Calu3 (cell line): ENCODE results near the gene ZNF787. TPM values are rescaled to one million over a fixed set of nuclear protein-coding genes. Genes with fewer than 3 reads are reported as not detected.

ENCODE experiments used
- BruUV-seq: library from RNA; stranded (reverse); fragments of 400-500 nt; replicated peaks from 2 replicates; lab custom pipeline; 2021; lab: Mats Ljungman, UMichigan
- CTCF ChIA-PET: fragments of 300-600 bp; sonication (Branson Sonifier 250); formaldehyde crosslinking; loops from one replicate; lab custom pipeline; 2022; ENCODE audit warnings: antibody characterized with exemption; lab: Charles Lee
- DNase-seq: peaks from one replicate; pipeline ENCODE4 v3.0.0; 2022
- H3K27ac Mint-ChIP-seq: one replicate; pipeline ENCODE4 v1.8.0; 2022; ENCODE audit warnings: mixed read lengths; ENCODE audit not compliant: unreplicated experiment
- H3K27me3 Mint-ChIP-seq: one replicate; pipeline ENCODE4 v1.8.0; 2022; ENCODE audit warnings: mixed read lengths; ENCODE audit not compliant: unreplicated experiment
- H3K36me3 Mint-ChIP-seq: one replicate; pipeline ENCODE4 v1.8.0; 2022; ENCODE audit warnings: mild to moderate bottlenecking, moderate library complexity, mixed read lengths; ENCODE audit not compliant: insufficient read depth, unreplicated experiment
- H3K4me1 Mint-ChIP-seq: one replicate; pipeline ENCODE4 v1.8.0; 2022; ENCODE audit warnings: mild to moderate bottlenecking, low read depth, mixed read lengths; ENCODE audit not compliant: unreplicated experiment
- H3K4me3 Mint-ChIP-seq: one replicate; pipeline ENCODE4 v1.8.0; 2022; ENCODE audit warnings: mild to moderate bottlenecking, low read depth, moderate library complexity, mixed read lengths; ENCODE audit not compliant: unreplicated experiment
- H3K9me3 Mint-ChIP-seq: one replicate; pipeline ENCODE4 v1.8.0; 2022; ENCODE audit warnings: low read depth, mixed read lengths; ENCODE audit not compliant: unreplicated experiment
- intact Hi-C: fragments of 100-400 bp; cut with micrococcal nuclease; formaldehyde crosslinking; loops from one replicate; pipeline ENCODE4 v1.10.0; 2022; ENCODE audit not compliant: unreplicated experiment
- total RNA-seq: library from RNA; stranded (reverse); gene quantifications from 2 replicates; pipeline ENCODE4 v1.2.3, GENCODE V29; 2022
- TF ChIP-seq, protein P1 (sequence below): fragments of 200-600 bp; IDR thresholded peaks from one replicate; pipeline ENCODE4 v1.8.0; 2022; ENCODE audit warnings: antibody characterized with exemption; ENCODE audit not compliant: unreplicated experiment

The ZNF787 gene
- total RNA-seq, 1 experiment from 2014 or later: 68.5 TPM

DNA sequence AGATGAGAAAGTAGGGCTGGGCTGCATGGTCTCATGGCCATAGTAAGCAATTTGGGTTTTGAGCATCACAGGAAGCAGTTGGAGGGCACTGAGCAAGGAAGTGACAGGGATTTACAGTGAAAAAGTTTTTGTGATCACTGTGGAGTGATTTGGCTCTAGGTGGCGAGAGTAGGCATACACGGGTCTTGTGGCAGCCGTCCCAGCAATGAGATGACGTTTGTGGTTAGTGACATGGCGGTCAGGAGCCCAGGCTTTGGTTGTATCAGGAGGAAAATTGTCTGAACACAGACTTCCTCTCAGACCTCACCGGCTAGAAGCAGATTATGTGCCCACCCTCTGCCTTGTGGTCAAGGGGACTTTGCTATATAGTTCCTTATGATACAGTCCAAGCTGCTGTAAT lies 23.3 kb upstream of the ZNF787 start:
- BruUV-seq: no TSS peak
- Mint-ChIP-seq H3K27me3 (no peaks in the 10 kb centered on the region), H3K9me3 (no peaks in the 10 kb centered on the region), H3K4me1 (peaks cover 27% of the 10 kb centered on the region), H3K4me3 (no peak overlapping the region), H3K27ac (no peak overlapping the region), H3K36me3 (peaks cover 68% of the 10 kb centered on the region)
- intact Hi-C loops: loop anchor here (5.0 kb wide), 1 partner anchor 52 kb away; no protein-coding TSS in a partner anchor
- TF ChIP-seq, protein P1, sequence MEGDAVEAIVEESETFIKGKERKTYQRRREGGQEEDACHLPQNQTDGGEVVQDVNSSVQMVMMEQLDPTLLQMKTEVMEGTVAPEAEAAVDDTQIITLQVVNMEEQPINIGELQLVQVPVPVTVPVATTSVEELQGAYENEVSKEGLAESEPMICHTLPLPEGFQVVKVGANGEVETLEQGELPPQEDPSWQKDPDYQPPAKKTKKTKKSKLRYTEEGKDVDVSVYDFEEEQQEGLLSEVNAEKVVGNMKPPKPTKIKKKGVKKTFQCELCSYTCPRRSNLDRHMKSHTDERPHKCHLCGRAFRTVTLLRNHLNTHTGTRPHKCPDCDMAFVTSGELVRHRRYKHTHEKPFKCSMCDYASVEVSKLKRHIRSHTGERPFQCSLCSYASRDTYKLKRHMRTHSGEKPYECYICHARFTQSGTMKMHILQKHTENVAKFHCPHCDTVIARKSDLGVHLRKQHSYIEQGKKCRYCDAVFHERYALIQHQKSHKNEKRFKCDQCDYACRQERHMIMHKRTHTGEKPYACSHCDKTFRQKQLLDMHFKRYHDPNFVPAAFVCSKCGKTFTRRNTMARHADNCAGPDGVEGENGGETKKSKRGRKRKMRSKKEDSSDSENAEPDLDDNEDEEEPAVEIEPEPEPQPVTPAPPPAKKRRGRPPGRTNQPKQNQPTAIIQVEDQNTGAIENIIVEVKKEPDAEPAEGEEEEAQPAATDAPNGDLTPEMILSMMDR: no peak
- CTCF ChIA-PET: no interaction called here
- no peak for DNase-seq

DNA sequence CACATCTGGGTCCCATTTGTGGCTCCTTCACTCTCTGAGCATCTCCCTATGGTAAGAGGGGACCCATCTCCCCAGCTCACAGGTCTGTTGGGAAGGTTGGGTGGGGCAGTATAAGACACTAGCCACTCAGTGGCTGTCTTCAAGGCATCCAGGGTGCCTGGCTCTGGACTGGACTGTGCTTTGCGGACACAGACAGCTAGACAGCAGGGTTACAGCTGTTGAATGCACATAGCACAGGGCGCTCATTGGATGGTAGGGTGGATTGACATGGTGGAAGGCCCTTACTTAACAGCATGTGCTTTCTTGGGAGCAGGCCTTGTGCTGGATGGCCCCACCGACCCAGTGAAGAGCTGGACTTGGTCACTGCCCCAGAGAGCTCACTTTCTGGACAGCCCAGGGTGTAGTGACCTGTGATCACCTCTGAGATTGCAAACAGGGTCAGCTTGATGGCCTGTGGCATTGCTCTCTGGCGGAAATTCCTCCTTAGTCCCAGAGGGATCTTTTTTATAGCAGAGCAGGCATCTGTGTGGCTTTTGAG lies 21.9 kb upstream of the ZNF787 start:
- intact Hi-C loops: loop anchor here (1.0 to 5.0 kb wide), 2 partner anchors 38 to 51 kb away; no protein-coding TSS in a partner anchor
- H3K9me3 Mint-ChIP-seq: no peaks in the 10 kb centered on the region
- no peaks in the 10 kb centered on the region for H3K27me3 Mint-ChIP-seq
- TF ChIP-seq, protein P1: no peak
- peak overlapping the region; percentile 89 for H3K27ac Mint-ChIP-seq
- H3K4me1 Mint-ChIP-seq: peaks cover 39% of the 10 kb centered on the region
- H3K4me3 Mint-ChIP-seq: peak overlapping the region; percentile 67
- CTCF ChIA-PET: interaction anchor here (0.6 to 1.4 kb wide), 5 partner anchors 9 to 29 kb away, joined by 3 to 4 read pairs (median 4); partner anchors contain the start of gene ZNF787
- BruUV-seq: no TSS peak
- DNase-seq: no peak
- peaks cover 57% of the 10 kb centered on the region for H3K36me3 Mint-ChIP-seq

DNA sequence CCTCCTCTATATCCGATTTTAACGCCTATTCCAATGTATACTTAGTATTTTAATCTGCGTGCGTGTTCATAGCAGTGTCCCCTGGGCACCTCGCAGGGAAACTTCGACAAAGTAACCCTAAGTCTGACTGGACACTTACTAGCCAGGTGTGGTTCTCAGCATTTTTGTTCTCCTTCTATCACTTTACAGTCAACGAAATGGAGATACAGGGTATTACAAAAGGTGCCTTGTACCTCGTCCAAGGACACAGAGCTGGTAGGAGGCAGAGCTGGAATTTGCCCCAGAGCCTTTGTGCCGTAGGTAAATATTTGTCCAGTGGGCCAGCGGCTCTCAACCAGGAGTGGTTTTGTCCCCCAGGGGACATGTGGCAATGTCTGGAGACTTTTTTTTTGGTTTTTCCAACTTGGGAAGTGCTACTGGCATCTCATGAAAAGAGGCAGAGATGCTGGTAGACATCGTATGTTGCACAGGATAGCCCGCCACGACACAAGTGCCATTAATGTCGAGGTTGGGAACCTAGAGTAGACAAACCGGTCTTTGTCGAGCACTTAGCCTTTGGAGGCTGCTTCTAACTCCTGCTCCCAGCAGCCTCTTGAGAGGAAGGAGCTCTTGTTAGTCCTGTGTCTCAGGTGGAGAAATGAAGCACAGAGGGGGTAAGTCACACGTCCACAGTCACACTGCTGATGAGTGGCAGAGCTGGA lies 21.1 kb upstream of the ZNF787 start:
- peaks cover 46% of the 10 kb centered on the region for H3K4me1 Mint-ChIP-seq
- H3K36me3 Mint-ChIP-seq: peaks cover 50% of the 10 kb centered on the region
- CTCF ChIA-PET: interaction anchor here (0.6 to 1.4 kb wide), 6 partner anchors 10 to 34 kb away, joined by 3 to 5 read pairs (median 4); partner anchors contain the start of gene ZNF787
- intact Hi-C loops: loop anchor here (1.0 to 5.0 kb wide), 2 partner anchors 37 to 50 kb away; no protein-coding TSS in a partner anchor
- peak overlapping the region; percentile 67 for H3K4me3 Mint-ChIP-seq
- no peaks in the 10 kb centered on the region for H3K9me3 Mint-ChIP-seq
- peak overlapping the region; percentile 89 for H3K27ac Mint-ChIP-seq
- TF ChIP-seq, protein P1: no peak
- BruUV-seq: TSS peak; percentile 53
- DNase-seq: peak; percentile 62
- H3K27me3 Mint-ChIP-seq: no peaks in the 10 kb centered on the region

DNA sequence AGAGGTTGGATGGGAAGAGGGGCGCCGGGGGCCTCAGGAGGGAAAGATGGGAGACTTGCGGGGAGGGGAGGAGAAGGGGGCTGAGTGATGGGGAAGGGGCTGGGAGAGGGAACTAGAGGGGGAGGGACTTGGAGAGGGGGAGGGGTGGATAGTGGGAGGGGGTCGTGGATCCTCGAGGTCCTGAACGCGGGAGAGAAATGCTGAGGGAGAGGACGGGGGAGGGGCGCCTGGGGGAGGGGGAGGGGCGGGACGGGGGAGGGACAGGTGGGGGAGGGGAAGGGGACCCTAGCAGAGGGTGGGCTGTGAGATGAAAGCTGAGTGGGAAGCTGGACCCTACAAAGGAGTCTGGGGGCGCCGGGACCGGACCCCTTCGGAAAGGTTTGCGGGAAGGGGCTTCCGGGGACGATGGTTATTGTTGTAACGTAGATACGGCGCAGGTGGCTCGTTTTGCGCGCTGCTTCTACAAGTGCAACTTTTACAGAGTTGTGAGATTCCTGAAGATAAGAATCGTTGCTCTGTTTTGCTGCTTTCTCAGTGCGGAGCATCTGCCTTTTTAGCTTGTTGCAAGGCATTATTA lies 20.4 kb upstream of the ZNF787 start:
- CTCF ChIA-PET: interaction anchor here (0.6 to 1.5 kb wide), 7 partner anchors 11 to 622 kb away, joined by 3 to 7 read pairs (median 5); no protein-coding TSS in a partner anchor
- peak overlapping the region; percentile 67 for H3K4me3 Mint-ChIP-seq
- peaks cover 44% of the 10 kb centered on the region for H3K36me3 Mint-ChIP-seq
- BruUV-seq: no TSS peak
- no peaks in the 10 kb centered on the region for H3K27me3 Mint-ChIP-seq
- H3K9me3 Mint-ChIP-seq: no peaks in the 10 kb centered on the region
- peak overlapping the region; percentile 89 for H3K27ac Mint-ChIP-seq
- no peak for DNase-seq
- peaks cover 50% of the 10 kb centered on the region for H3K4me1 Mint-ChIP-seq
- intact Hi-C loops: loop anchor here (5.0 kb wide), 1 partner anchor 49 kb away; no protein-coding TSS in a partner anchor
- TF ChIP-seq, protein P1: no peak
